ENCODE measurements around the gene RAD23B.
A peak's percentile ranks its signal among the peaks of the same experiment; 100 is the strongest.

The RAD23B gene

GRCh38 chr9:107269254-107269653 is 13.8 kb upstream of the RAD23B start:
- DNase-seq = no peak

- DNase-seq = no peak
These were observed 13.4 kb upstream of the RAD23B start for GRCh38 chr9:107269681-107270080.

- no peak for DNase-seq
These were observed 13.0 kb upstream of the RAD23B start for GRCh38 chr9:107270082-107270481.

GRCh38 chr9:107270580-107270979 is 12.5 kb upstream of the RAD23B start:
- DNase-seq = no peak

- no peak for DNase-seq
These were observed 9.4 kb upstream of the RAD23B start for GRCh38 chr9:107273634-107274033.

- DNase-seq = no peak
These were observed 9.0 kb upstream of the RAD23B start for GRCh38 chr9:107274096-107274495.

- no peak for DNase-seq
These were observed 8.1 kb upstream of the RAD23B start for GRCh38 chr9:107274953-107275422.

GRCh38 chr9:107275530-107275929 is 7.5 kb upstream of the RAD23B start:
- no peak for DNase-seq

- no peak for DNase-seq
These were observed 5.9 kb upstream of the RAD23B start for GRCh38 chr9:107276966-107277710.

- no peak for DNase-seq
These were observed 5.3 kb upstream of the RAD23B start for GRCh38 chr9:107277801-107278200.

GRCh38 chr9:107279086-107279485 is 4.0 kb upstream of the RAD23B start:
- no peak for DNase-seq

- DNase-seq = no peak
These were observed 2.5 kb upstream of the RAD23B start for GRCh38 chr9:107280543-107280942.

- DNase-seq = no peak
These were observed 1.9 kb upstream of the RAD23B start for GRCh38 chr9:107281184-107281583.

GRCh38 chr9:107281922-107282667 is 984 bp upstream of the RAD23B start:
- DNase-seq = no peak

GRCh38 chr9:107283623-107284616 is 841 bp downstream of the RAD23B start:
- peak; percentile 12 for DNase-seq

GRCh38 chr9:107284636-107285035 is 1.6 kb downstream of the RAD23B start:
- no peak for DNase-seq

GRCh38 chr9:107285286-107285685 is 2.2 kb downstream of the RAD23B start:
- no peak for DNase-seq

- no peak for DNase-seq
These were observed 3.0 kb downstream of the RAD23B start for GRCh38 chr9:107286057-107286456.

- DNase-seq = no peak
These were observed 5.6 kb downstream of the RAD23B start for GRCh38 chr9:107288701-107289100.

- DNase-seq = no peak
These were observed 7.5 kb downstream of the RAD23B start for GRCh38 chr9:107290619-107291018.

GRCh38 chr9:107292821-107293542 is 9.9 kb downstream of the RAD23B start:
- no peak for DNase-seq

- DNase-seq = no peak
These were observed 10.5 kb downstream of the RAD23B start for GRCh38 chr9:107293543-107294085.

Data from DMS79 (cell line).